HG02870 (cell line): Measurements from ENCODE around the gene ROCK1.
"Not testable (repeated sequence)": the region's sequence is repeated elsewhere in the genome, so short reads cannot be mapped to it uniquely, and the experiment has no call there.

Experiments used
- ATAC-seq: cut with Tn5 transposase; IDR thresholded peaks from one replicate; pipeline ENCODE4 v1.9.1; 2021; ENCODE audit warnings: mild to moderate bottlenecking, moderate library complexity; ENCODE audit not compliant: unreplicated experiment

The ROCK1 gene

GRCh38 chr18:21111346-21112139, at the start of gene ROCK1:
ROCK1 (minus strand) TSS chr18:21111813; CDS start chr18:21110910, 903 bp downstream.
- peak; percentile 90 for ATAC-seq

DNA sequence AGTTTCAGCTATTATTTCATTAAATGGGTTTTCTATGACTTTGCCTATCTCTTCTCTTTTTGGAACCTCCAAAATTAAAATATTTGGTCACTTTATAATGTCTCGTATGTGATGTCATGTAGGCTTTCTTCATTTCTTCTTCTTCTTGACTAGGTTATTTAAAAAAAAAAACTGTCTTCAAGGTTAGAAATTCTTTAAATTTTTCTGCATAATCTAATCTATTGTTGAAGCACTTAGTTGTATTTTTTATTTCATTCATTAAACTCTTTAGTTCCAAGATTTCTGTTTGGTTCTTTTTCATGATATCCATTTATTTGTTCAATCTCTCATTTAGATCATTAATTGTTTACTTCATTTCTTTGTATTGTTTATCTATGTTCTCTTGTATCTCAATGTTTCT, 43.8 kb upstream of the ROCK1 start:
- ATAC-seq = no peak

DNA sequence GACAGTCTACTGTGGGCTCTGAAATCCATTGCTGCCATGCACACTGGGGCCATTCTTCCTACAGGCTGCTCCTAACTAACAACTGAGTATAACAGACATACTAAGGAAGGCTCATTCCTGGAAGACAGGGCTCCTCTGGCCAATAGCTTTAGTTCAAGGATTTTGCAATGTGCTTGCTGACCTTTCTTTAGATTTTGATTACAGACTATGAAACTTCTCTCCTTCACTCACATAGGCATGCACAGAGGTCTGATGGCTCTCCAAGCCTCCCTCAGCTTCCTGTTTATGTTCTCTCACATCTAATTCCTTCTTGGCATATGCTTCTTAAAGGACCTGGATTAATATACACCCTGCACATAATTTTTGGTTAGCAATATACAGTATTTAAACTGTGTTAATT, 34.4 kb upstream of the ROCK1 start:
- no peak for ATAC-seq

DNA sequence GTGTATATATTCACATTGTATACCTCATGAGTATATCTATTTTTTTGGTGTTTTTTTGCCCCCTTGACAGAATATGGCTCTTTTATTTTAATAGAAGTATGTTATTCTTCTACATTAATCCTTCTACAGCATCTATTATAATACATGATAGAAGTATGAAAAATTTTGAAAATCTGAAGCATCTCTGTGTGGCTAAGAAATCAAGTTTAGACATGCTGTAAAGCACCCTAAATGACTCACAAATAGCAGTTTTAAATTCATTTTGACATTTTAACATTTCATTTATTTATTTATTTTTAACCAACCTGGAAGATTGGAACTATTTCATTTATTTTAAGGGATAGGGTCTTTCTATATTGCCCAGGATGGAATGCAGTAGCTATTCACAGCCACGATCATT, 33.8 kb upstream of the ROCK1 start:
- no peak for ATAC-seq

- ATAC-seq = no peak
Observed at GRCh38 chr18:21141668-21142422, 30.2 kb upstream of the ROCK1 start.

GRCh38 chr18:21137719-21138488, 26.3 kb upstream of the ROCK1 start:
- ATAC-seq = not testable (repeated sequence)

DNA sequence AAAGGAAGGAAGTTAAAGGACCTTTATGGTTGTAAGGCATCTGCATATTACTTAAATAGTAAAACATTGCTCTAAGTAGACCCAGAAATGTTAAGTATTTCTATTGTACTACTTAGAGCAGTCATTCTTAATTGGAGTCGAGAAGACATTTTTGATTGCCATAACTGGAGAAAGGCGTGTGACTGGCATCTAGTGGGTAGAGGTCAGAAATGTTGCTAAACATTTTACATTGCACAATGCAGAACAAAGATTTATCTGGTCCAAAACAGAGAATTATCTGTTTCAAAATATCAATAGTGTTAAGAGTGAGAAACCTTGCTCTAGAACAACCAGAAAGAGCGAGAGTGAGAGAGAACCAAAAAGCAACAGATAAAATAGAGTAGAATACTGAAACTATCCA, 23.3 kb upstream of the ROCK1 start:
- no peak for ATAC-seq

DNA sequence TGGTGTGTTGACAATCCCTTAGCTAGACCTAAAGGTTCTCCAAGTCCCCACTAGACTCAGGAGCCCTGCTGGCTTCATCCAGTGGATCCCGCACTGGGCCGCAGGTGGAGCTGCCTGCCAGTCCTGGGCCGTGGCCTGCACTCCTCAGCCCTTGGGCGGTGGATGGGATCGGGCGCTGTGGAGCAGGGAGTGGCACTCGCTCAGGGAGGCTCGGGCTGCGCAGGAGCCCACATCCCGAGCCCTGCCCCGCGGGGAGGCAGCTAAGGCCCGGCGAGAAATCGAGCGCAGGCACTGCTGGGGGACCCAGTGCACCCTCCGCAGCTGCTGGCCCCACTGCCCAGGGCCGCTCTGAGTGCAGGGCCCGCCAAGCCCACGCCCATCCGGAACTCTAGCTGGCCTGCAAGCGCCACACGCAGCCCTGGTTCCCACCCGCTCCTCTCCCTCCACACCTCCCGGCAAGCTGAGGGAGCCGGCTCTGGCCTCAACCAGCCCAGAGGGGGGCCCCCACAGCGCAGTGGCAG, 20.8 kb upstream of the ROCK1 start:
- ATAC-seq = no peak

- ATAC-seq = no peak
Observed at GRCh38 chr18:21131698-21132227, 20.1 kb upstream of the ROCK1 start.

DNA sequence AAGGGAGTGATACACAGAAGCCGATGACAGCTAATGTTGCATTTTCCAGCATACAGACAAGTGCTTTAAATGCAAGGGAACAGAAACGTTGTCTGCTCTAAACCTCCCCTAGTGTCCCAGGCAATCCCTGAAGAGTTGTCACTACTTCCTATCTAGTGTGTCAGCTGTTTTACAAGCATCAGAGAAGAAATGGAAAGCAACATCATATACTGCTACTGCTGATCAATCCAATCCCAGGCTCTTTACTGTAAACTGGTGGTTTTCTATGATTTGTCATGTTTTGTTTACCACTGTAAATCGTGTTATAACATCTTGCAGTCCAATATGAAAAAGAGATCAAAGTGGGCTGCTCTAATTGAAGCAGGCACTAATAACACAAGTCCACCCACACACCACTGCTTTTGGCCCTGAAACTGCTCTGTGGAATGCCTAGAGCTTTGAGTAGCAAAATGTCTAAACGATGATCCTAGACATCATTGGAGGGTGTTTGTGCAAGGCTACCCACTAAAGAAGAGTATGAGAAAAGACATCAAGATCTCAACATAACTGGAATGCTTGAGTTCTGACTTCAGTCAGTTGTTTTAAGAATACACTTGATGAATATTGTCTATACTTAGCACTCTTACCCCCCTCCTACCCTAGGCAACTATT, 18.1 kb upstream of the ROCK1 start:
- no peak for ATAC-seq

- no peak for ATAC-seq
Observed at GRCh38 chr18:21123290-21123926, 11.8 kb upstream of the ROCK1 start.

GRCh38 chr18:21118806-21119205, 7.2 kb upstream of the ROCK1 start:
- no peak for ATAC-seq

GRCh38 chr18:21117409-21118131, 6.0 kb upstream of the ROCK1 start:
- no peak for ATAC-seq

DNA sequence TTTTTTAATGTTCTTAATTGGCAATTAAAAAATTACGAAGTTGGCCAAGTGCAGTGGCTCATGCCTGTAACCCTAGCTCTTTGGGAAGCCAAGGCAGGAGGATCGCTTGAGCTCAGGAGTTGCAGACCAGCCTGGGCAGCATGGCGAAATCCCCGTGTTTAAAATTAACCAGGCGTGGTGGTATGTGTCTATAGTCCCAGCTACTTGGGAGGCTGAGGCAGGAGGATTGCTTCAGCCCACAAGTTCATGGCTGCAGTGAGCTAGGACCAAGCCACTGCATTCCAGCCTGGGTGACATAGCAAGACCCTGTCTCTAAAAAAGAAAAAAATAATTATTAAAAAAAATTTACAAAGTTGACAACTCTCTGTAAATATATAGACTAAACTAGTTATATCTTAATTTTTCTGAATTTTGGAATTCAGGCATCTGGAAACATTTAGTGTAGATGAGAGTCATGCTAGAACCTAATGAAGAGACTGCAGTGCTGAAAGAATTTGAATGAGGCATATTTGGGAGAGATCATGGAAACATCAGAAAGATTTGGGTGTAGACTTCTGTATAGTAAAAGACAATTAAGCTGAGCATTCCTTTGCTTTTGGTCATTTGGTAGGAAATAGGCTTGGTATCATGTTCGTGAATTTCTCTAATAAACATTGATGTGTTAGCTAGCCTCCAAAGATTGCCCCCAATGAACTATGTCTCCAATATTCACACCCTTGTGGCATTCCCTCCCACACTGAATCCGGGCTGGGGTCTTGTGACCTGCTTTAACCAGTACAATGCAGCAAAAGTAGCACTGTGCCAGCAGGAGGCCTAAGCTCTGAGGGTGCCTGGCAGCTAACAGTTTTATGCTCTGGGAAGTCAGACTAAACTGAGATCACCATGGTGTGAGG, 4.2 kb upstream of the ROCK1 start:
- no peak for ATAC-seq

DNA sequence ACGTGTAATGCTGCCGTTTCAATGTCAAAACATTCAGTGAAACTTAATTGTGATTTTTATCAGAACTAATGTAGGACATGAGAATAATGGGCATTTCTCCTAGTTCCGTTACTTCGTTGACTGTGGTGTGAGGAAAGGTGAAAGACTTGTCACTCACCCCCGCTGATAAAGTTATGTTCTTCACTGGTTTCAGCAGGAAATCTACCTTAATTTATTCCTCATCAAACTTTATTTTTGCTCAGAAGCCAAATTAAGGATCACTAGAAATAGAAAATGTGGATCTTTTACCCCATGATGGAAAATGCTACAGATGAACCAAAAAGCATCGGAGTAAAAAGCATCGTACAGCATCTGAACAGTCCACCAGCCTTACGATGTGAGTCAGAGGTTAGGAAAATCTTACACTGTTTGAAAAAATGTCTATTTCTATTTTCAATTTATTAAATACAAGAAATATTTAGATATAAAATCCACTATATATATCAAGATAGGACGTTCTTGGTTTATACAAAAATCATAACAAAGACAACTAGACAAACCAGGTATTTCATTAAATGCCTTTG, 1.0 kb upstream of the ROCK1 start:
- no peak for ATAC-seq

DNA sequence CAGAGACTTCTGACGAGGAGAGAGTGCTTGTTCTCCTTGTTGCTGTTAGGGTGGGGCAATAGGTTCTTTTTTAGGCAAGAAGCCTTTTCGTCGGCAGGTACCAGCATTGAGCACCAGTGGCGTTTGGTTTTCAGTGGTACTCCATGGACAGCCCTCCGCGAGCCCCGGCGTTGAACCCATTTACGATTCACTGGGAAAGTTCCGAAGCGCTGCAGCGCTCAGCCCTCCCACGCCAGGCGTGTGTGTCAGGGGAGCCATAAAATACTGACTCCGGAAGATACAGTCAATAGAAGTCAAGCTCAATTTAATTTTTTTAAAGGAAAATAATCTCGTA, 494 bp upstream of the ROCK1 start:
- ATAC-seq = no peak

GRCh38 chr18:21110713-21111345, 784 bp downstream of the ROCK1 start:
- ATAC-seq = peak; percentile 15
